ENCODE data around the gene IDH2. TPM values are rescaled to one million over a fixed set of nuclear protein-coding genes. Genes with fewer than 3 reads are reported as not detected.
A peak's percentile ranks its signal among the peaks of the same experiment; 100 is the strongest.

The IDH2 gene
- total RNA-seq, 1 experiment from 2014 or later = 93.4 TPM

- Histone ChIP-seq H3K9ac (ENCODE audit: low read length) (peak overlapping the region; percentile 81), H3K4me3 (ENCODE audit: low read length) (peak overlapping the region; percentile 60), H3K4me1 (ENCODE audit: low read length) (peaks cover 70% of the 10 kb centered on the region), H3K4me2 (ENCODE audit: low read depth, low read length, poor library complexity, severe bottlenecking) (peak overlapping the region; percentile 75), H2AFZ (ENCODE audit: low read length) (no peak overlapping the region), H3K36me3 (ENCODE audit: insufficient read depth, low read length) (no peaks in the 10 kb centered on the region), H3K79me2 (ENCODE audit: low read length) (peaks cover 91% of the 10 kb centered on the region), H4K20me1 (ENCODE audit: insufficient read depth, low read depth, low read length) (no peaks in the 10 kb centered on the region), H3K9me3 (ENCODE audit: low read length) (no peaks in the 10 kb centered on the region), H3K27ac (ENCODE audit: low read length) (peak overlapping the region; percentile 96), H3K27me3 (ENCODE audit: low read length) (no peaks in the 10 kb centered on the region), H3K9me2 (replicated peaks; ENCODE audit: insufficient read depth, low read length) (no peaks in the 10 kb centered on the region)
- peak; percentile 93 for DNase-seq
Measured at GRCh38 chr15:90046911-90047392, 55.3 kb downstream of the IDH2 start.

GRCh38 chr15:90046289-90046688, 56.0 kb downstream of the IDH2 start:
- no peaks in the 10 kb centered on the region for H3K9me2 ChIP-seq (replicated peaks; ENCODE audit: insufficient read depth, low read length)
- no peaks in the 10 kb centered on the region for H3K27me3 ChIP-seq (ENCODE audit: low read length)
- H3K4me3 ChIP-seq (ENCODE audit: low read length) = peak overlapping the region; percentile 60
- DNase-seq = peak; percentile 80
- H3K79me2 ChIP-seq (ENCODE audit: low read length) = peaks cover 93% of the 10 kb centered on the region
- peak overlapping the region; percentile 96 for H3K27ac ChIP-seq (ENCODE audit: low read length)
- H3K4me2 ChIP-seq (ENCODE audit: low read depth, low read length, poor library complexity, severe bottlenecking) = peak overlapping the region; percentile 75
- no peaks in the 10 kb centered on the region for H3K36me3 ChIP-seq (ENCODE audit: insufficient read depth, low read length)
- H4K20me1 ChIP-seq (ENCODE audit: insufficient read depth, low read depth, low read length) = no peaks in the 10 kb centered on the region
- H2AFZ ChIP-seq (ENCODE audit: low read length) = no peak overlapping the region
- peaks cover 74% of the 10 kb centered on the region for H3K4me1 ChIP-seq (ENCODE audit: low read length)
- no peaks in the 10 kb centered on the region for H3K9me3 ChIP-seq (ENCODE audit: low read length)
- H3K9ac ChIP-seq (ENCODE audit: low read length) = peak overlapping the region; percentile 81

- peak overlapping the region; percentile 75 for H3K4me2 ChIP-seq (ENCODE audit: low read depth, low read length, poor library complexity, severe bottlenecking)
- peak overlapping the region; percentile 81 for H3K9ac ChIP-seq (ENCODE audit: low read length)
- H3K79me2 ChIP-seq (ENCODE audit: low read length) = peaks cover 100% of the 10 kb centered on the region
- peak overlapping the region; percentile 60; the same call in 1 of the 2 replicates for H3K4me3 ChIP-seq (ENCODE audit: low read length)
- H3K27me3 ChIP-seq (ENCODE audit: low read length) = no peaks in the 10 kb centered on the region
- no peaks in the 10 kb centered on the region for H3K9me3 ChIP-seq (ENCODE audit: low read length)
- H3K4me1 ChIP-seq (ENCODE audit: low read length) = peaks cover 88% of the 10 kb centered on the region
- no peak overlapping the region for H2AFZ ChIP-seq (ENCODE audit: low read length)
- H3K36me3 ChIP-seq (ENCODE audit: insufficient read depth, low read length) = no peaks in the 10 kb centered on the region
- no peaks in the 10 kb centered on the region for H3K9me2 ChIP-seq (replicated peaks; ENCODE audit: insufficient read depth, low read length)
- H3K27ac ChIP-seq (ENCODE audit: low read length) = peak overlapping the region; percentile 96
- H4K20me1 ChIP-seq (ENCODE audit: insufficient read depth, low read depth, low read length) = no peaks in the 10 kb centered on the region
- peak; percentile 71 for DNase-seq
Measured at GRCh38 chr15:90044916-90045371, 57.3 kb downstream of the IDH2 start.

GRCh38 chr15:90044191-90044590, 58.1 kb downstream of the IDH2 start:
- H3K4me3 ChIP-seq (ENCODE audit: low read length) = no peak overlapping the region
- H3K27me3 ChIP-seq (ENCODE audit: low read length) = no peaks in the 10 kb centered on the region
- H3K36me3 ChIP-seq (ENCODE audit: insufficient read depth, low read length) = no peaks in the 10 kb centered on the region
- no peaks in the 10 kb centered on the region for H3K9me2 ChIP-seq (replicated peaks; ENCODE audit: insufficient read depth, low read length)
- no peak for DNase-seq
- peaks cover 95% of the 10 kb centered on the region for H3K4me1 ChIP-seq (ENCODE audit: low read length)
- H3K4me2 ChIP-seq (ENCODE audit: low read depth, low read length, poor library complexity, severe bottlenecking) = peak overlapping the region; percentile 75
- H2AFZ ChIP-seq (ENCODE audit: low read length) = no peak overlapping the region
- H3K9me3 ChIP-seq (ENCODE audit: low read length) = no peaks in the 10 kb centered on the region
- peaks cover 100% of the 10 kb centered on the region for H3K79me2 ChIP-seq (ENCODE audit: low read length)
- 0 out of 2 replicates have a peak overlapping the region, but pooled peaks have one; percentile 1 for H3K9ac ChIP-seq (ENCODE audit: low read length)
- H4K20me1 ChIP-seq (ENCODE audit: insufficient read depth, low read depth, low read length) = no peaks in the 10 kb centered on the region
- peak overlapping the region; percentile 96 for H3K27ac ChIP-seq (ENCODE audit: low read length)

GRCh38 chr15:90043530-90044010, 58.7 kb downstream of the IDH2 start:
- peak overlapping the region; percentile 96 for H3K27ac ChIP-seq (ENCODE audit: low read length)
- no peak overlapping the region for H3K4me2 ChIP-seq (ENCODE audit: low read depth, low read length, poor library complexity, severe bottlenecking)
- no peaks in the 10 kb centered on the region for H3K9me2 ChIP-seq (replicated peaks; ENCODE audit: insufficient read depth, low read length)
- H3K4me3 ChIP-seq (ENCODE audit: low read length) = no peak overlapping the region
- no peak for DNase-seq
- no peak overlapping the region for H2AFZ ChIP-seq (ENCODE audit: low read length)
- H3K9ac ChIP-seq (ENCODE audit: low read length) = 0 out of 2 replicates have a peak overlapping the region, but pooled peaks have one; percentile 1
- no peaks in the 10 kb centered on the region for H3K9me3 ChIP-seq (ENCODE audit: low read length)
- H3K79me2 ChIP-seq (ENCODE audit: low read length) = peaks cover 100% of the 10 kb centered on the region
- no peaks in the 10 kb centered on the region for H3K27me3 ChIP-seq (ENCODE audit: low read length)
- no peaks in the 10 kb centered on the region for H3K36me3 ChIP-seq (ENCODE audit: insufficient read depth, low read length)
- H4K20me1 ChIP-seq (ENCODE audit: insufficient read depth, low read depth, low read length) = no peaks in the 10 kb centered on the region
- peaks cover 96% of the 10 kb centered on the region for H3K4me1 ChIP-seq (ENCODE audit: low read length)

GRCh38 chr15:90042766-90043529, 59.3 kb downstream of the IDH2 start:
- Histone ChIP-seq H3K9me3 (ENCODE audit: low read length) (no peaks in the 10 kb centered on the region), H4K20me1 (ENCODE audit: insufficient read depth, low read depth, low read length) (no peaks in the 10 kb centered on the region), H3K36me3 (ENCODE audit: insufficient read depth, low read length) (no peaks in the 10 kb centered on the region), H3K4me1 (ENCODE audit: low read length) (peaks cover 96% of the 10 kb centered on the region), H3K4me3 (ENCODE audit: low read length) (no peak overlapping the region), H2AFZ (ENCODE audit: low read length) (no peak overlapping the region), H3K79me2 (ENCODE audit: low read length) (peaks cover 100% of the 10 kb centered on the region), H3K9me2 (replicated peaks; ENCODE audit: insufficient read depth, low read length) (no peaks in the 10 kb centered on the region), H3K9ac (ENCODE audit: low read length) (no peak overlapping the region), H3K27ac (ENCODE audit: low read length) (peak overlapping the region; percentile 96; the same call in 1 of the 2 replicates), H3K4me2 (ENCODE audit: low read depth, low read length, poor library complexity, severe bottlenecking) (no peak overlapping the region), H3K27me3 (ENCODE audit: low read length) (no peaks in the 10 kb centered on the region)
- no peak for DNase-seq

GRCh38 chr15:90042356-90042755, 59.9 kb downstream of the IDH2 start:
- Histone ChIP-seq H4K20me1 (ENCODE audit: insufficient read depth, low read depth, low read length) (no peaks in the 10 kb centered on the region), H3K4me2 (ENCODE audit: low read depth, low read length, poor library complexity, severe bottlenecking) (no peak overlapping the region), H3K27me3 (ENCODE audit: low read length) (no peaks in the 10 kb centered on the region), H3K9me3 (ENCODE audit: low read length) (no peaks in the 10 kb centered on the region), H3K9ac (ENCODE audit: low read length) (no peak overlapping the region), H3K4me1 (ENCODE audit: low read length) (peaks cover 96% of the 10 kb centered on the region), H3K9me2 (replicated peaks; ENCODE audit: insufficient read depth, low read length) (no peaks in the 10 kb centered on the region), H3K36me3 (ENCODE audit: insufficient read depth, low read length) (no peaks in the 10 kb centered on the region), H3K27ac (ENCODE audit: low read length) (no peak overlapping the region), H3K79me2 (ENCODE audit: low read length) (peaks cover 100% of the 10 kb centered on the region), H2AFZ (ENCODE audit: low read length) (no peak overlapping the region), H3K4me3 (ENCODE audit: low read length) (no peak overlapping the region)
- DNase-seq = no peak

- no peaks in the 10 kb centered on the region for H3K27me3 ChIP-seq (ENCODE audit: low read length)
- H3K4me2 ChIP-seq (ENCODE audit: low read depth, low read length, poor library complexity, severe bottlenecking) = peak overlapping the region; percentile 24
Measured at GRCh38 chr15:90040618-90041017, 61.6 kb downstream of the IDH2 start.

More at GRCh38 chr15:90040618-90041017, 61.6 kb downstream of the IDH2 start:
- H3K9me3 ChIP-seq (ENCODE audit: low read length) = no peaks in the 10 kb centered on the region
- H3K36me3 ChIP-seq (ENCODE audit: insufficient read depth, low read length) = no peaks in the 10 kb centered on the region
- H3K4me1 ChIP-seq (ENCODE audit: low read length) = peaks cover 90% of the 10 kb centered on the region
- no peak for DNase-seq
- no peak overlapping the region for H3K9ac ChIP-seq (ENCODE audit: low read length)
- no peak overlapping the region for H3K4me3 ChIP-seq (ENCODE audit: low read length)
- no peaks in the 10 kb centered on the region for H4K20me1 ChIP-seq (ENCODE audit: insufficient read depth, low read depth, low read length)
- no peak overlapping the region for H2AFZ ChIP-seq (ENCODE audit: low read length)
- peak overlapping the region; percentile 52 for H3K27ac ChIP-seq (ENCODE audit: low read length)
- H3K79me2 ChIP-seq (ENCODE audit: low read length) = peaks cover 98% of the 10 kb centered on the region
- no peaks in the 10 kb centered on the region for H3K9me2 ChIP-seq (replicated peaks; ENCODE audit: insufficient read depth, low read length)
